Measurements from ENCODE around the gene HOXA11.

HOXA11 gene

GRCh38 chr7:27140126-27140857 is 44.7 kb downstream of the HOXA11 start:
- no peak for DNase-seq (ENCODE audit: low read depth)
- peak overlapping the region; percentile 4 for H3K4me3 ChIP-seq (ENCODE audit: control insufficient read depth, low read depth, low read length)
- TF ChIP-seq CTCF (conservative IDR thresholded peaks at IDR 0.05; ENCODE audit: control insufficient read depth, insufficient read depth, low read depth, low read length), result no peak

GRCh38 chr7:27139334-27140125 is 45.5 kb downstream of the HOXA11 start:
- H3K4me3 ChIP-seq (ENCODE audit: control insufficient read depth, low read depth, low read length), result peak overlapping the region; percentile 4
- no peak for TF ChIP-seq CTCF (conservative IDR thresholded peaks at IDR 0.05; ENCODE audit: control insufficient read depth, insufficient read depth, low read depth, low read length)
- no peak for DNase-seq (ENCODE audit: low read depth)

- no peak for DNase-seq (ENCODE audit: low read depth)
- no peak for TF ChIP-seq CTCF (conservative IDR thresholded peaks at IDR 0.05; ENCODE audit: control insufficient read depth, insufficient read depth, low read depth, low read length)
- no peak overlapping the region for H3K4me3 ChIP-seq (ENCODE audit: control insufficient read depth, low read depth, low read length)
These were observed 46.1 kb downstream of the HOXA11 start for GRCh38 chr7:27138985-27139333.

- no peak overlapping the region for H3K4me3 ChIP-seq (ENCODE audit: control insufficient read depth, low read depth, low read length)
These were observed 46.6 kb downstream of the HOXA11 start for GRCh38 chr7:27138472-27138871.

GRCh38 chr7:27137640-27138315 is 47.3 kb downstream of the HOXA11 start:
- H3K4me3 ChIP-seq (ENCODE audit: control insufficient read depth, low read depth, low read length), result no peak overlapping the region
- no peak for DNase-seq (ENCODE audit: low read depth)
- TF ChIP-seq CTCF (conservative IDR thresholded peaks at IDR 0.05; ENCODE audit: control insufficient read depth, insufficient read depth, low read depth, low read length), result no peak

More at GRCh38 chr7:27138472-27138871, 46.6 kb downstream of the HOXA11 start:
- no peak for TF ChIP-seq CTCF (conservative IDR thresholded peaks at IDR 0.05; ENCODE audit: control insufficient read depth, insufficient read depth, low read depth, low read length)
- DNase-seq (ENCODE audit: low read depth), result no peak

GRCh38 chr7:27134392-27134791 is 50.6 kb downstream of the HOXA11 start:
- no peak overlapping the region for H3K4me3 ChIP-seq (ENCODE audit: control insufficient read depth, low read depth, low read length)
- DNase-seq (ENCODE audit: low read depth), result peak; percentile 99
- TF ChIP-seq CTCF (conservative IDR thresholded peaks at IDR 0.05; ENCODE audit: control insufficient read depth, insufficient read depth, low read depth, low read length), result no peak
